Measurements from ENCODE around the gene MST1. TPM values are rescaled to one million over a fixed set of nuclear protein-coding genes. Genes with fewer than 3 reads are reported as not detected.

MST1 gene
- total and polyA plus RNA-seq, 9 of the 15 experiments (the other 6 are each of a cell fraction or from before 2014, with no cell fraction given) = 0.08 to 1.8 (median 0.40) TPM

DNA sequence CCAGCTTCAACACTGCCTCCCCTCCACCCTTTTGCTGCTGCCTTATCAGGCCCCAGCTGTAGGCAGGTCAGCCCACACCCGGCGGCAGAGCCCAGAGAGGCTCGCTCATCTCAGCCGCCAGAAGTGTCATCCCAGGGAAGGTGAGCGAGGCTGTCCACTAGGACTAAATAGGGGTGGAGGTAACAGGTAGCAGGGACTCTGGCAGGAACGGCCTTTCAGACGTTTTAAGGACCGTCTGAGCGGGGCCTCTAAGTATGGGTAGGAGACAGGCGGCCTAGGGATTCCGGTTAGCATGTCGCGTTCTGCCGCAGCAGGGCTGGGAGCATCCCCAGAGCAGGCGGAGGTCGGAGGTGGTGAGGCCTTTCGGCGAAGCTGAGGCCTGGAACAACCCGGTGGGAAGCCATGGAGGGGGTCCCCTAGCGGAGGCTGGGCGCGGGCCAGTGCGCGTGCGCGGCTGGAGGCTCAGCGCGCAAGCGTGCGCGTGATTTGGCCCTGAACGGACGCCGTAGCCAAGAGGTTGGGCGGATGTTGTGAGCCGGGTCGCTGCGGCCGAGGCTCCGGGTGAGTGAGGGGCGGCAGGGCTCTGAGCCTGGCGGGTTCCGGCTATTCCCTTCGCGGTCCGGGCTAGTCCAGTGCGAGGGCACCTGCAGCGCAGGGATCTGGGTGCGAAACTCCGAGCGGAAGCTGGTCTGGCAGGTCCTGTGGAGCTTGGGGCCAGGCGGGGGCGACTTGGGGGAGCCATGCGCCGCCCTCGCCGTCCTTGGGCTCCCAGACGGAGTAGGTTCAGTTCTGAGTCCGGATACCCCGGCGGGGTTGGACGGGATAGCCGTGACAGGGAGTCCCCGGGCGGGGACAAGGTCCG, at the start of gene MST1, which contains the start of gene RNF123 (continued):
- TF ChIP-seq, protein P1, sequence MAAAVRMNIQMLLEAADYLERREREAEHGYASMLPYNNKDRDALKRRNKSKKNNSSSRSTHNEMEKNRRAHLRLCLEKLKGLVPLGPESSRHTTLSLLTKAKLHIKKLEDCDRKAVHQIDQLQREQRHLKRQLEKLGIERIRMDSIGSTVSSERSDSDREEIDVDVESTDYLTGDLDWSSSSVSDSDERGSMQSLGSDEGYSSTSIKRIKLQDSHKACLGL (CRISPR knock-in tag; IDR thresholded peaks at IDR 0.05; ENCODE audit: borderline replicate concordance, poor library complexity, severe bottlenecking) = no peak
- no peak for TF ChIP-seq PCBP2 (IDR thresholded peaks at IDR 0.05; ENCODE audit: low read depth, low read length, poor library complexity, severe bottlenecking)
- no peak; the same call in 1 of the 2 replicates for TF ChIP-seq CC2D1A (IDR thresholded peaks at IDR 0.05)
- TF ChIP-seq ZNF263 (CRISPR knock-in tag; IDR thresholded peaks at IDR 0.05; ENCODE audit: borderline replicate concordance) = no peak
- no peak for TF ChIP-seq CBX5 (IDR thresholded peaks at IDR 0.05; ENCODE audit: borderline replicate concordance, low read depth)
- TF ChIP-seq, protein P2, sequence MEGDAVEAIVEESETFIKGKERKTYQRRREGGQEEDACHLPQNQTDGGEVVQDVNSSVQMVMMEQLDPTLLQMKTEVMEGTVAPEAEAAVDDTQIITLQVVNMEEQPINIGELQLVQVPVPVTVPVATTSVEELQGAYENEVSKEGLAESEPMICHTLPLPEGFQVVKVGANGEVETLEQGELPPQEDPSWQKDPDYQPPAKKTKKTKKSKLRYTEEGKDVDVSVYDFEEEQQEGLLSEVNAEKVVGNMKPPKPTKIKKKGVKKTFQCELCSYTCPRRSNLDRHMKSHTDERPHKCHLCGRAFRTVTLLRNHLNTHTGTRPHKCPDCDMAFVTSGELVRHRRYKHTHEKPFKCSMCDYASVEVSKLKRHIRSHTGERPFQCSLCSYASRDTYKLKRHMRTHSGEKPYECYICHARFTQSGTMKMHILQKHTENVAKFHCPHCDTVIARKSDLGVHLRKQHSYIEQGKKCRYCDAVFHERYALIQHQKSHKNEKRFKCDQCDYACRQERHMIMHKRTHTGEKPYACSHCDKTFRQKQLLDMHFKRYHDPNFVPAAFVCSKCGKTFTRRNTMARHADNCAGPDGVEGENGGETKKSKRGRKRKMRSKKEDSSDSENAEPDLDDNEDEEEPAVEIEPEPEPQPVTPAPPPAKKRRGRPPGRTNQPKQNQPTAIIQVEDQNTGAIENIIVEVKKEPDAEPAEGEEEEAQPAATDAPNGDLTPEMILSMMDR (IDR thresholded peaks at IDR 0.05 in 2 of 3, conservative IDR thresholded peaks at IDR 0.05 in 1 of 3; ENCODE audit: insufficient read depth in 2 of 3, low read depth in 1 of 3, low read length in 3 of 3) = peak in 2 of 3 experiments; percentile 7 to 39; a peak in 3 of 6 replicates
- peak; percentile 46; the same call in 1 of the 2 replicates for TF ChIP-seq NCOR1 (IDR thresholded peaks at IDR 0.05)
- peak; percentile 95 to 96 for TF ChIP-seq NRF1 (conservative IDR thresholded peaks at IDR 0.05 in 1 of 2, IDR thresholded peaks at IDR 0.05 in 1 of 2)
- TF ChIP-seq, protein P3, sequence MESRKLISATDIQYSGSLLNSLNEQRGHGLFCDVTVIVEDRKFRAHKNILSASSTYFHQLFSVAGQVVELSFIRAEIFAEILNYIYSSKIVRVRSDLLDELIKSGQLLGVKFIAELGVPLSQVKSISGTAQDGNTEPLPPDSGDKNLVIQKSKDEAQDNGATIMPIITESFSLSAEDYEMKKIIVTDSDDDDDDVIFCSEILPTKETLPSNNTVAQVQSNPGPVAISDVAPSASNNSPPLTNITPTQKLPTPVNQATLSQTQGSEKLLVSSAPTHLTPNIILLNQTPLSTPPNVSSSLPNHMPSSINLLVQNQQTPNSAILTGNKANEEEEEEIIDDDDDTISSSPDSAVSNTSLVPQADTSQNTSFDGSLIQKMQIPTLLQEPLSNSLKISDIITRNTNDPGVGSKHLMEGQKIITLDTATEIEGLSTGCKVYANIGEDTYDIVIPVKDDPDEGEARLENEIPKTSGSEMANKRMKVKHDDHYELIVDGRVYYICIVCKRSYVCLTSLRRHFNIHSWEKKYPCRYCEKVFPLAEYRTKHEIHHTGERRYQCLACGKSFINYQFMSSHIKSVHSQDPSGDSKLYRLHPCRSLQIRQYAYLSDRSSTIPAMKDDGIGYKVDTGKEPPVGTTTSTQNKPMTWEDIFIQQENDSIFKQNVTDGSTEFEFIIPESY (CRISPR knock-in tag; IDR thresholded peaks at IDR 0.05) = no peak
- TF ChIP-seq, protein P4, sequence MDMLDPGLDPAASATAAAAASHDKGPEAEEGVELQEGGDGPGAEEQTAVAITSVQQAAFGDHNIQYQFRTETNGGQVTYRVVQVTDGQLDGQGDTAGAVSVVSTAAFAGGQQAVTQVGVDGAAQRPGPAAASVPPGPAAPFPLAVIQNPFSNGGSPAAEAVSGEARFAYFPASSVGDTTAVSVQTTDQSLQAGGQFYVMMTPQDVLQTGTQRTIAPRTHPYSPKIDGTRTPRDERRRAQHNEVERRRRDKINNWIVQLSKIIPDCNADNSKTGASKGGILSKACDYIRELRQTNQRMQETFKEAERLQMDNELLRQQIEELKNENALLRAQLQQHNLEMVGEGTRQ (CRISPR knock-in tag; IDR thresholded peaks at IDR 0.05) = no peak
- TF ChIP-seq NR2C2 (CRISPR knock-in tag; IDR thresholded peaks at IDR 0.05) = no peak
- TF ChIP-seq NR2C2 (tag; IDR thresholded peaks at IDR 0.05) = peak; percentile 69
- no peak for TF ChIP-seq ATF7 (IDR thresholded peaks at IDR 0.05)
- TF ChIP-seq KDM1A (IDR thresholded peaks at IDR 0.05) = no peak
- no peak for TF ChIP-seq ZNF668 (CRISPR knock-in tag; IDR thresholded peaks at IDR 0.05)
- TF ChIP-seq PHB2 (IDR thresholded peaks at IDR 0.05; ENCODE audit: low read depth) = no peak
- TF ChIP-seq MECOM (CRISPR knock-in tag; IDR thresholded peaks at IDR 0.05) = no peak
- TF ChIP-seq, protein P5, sequence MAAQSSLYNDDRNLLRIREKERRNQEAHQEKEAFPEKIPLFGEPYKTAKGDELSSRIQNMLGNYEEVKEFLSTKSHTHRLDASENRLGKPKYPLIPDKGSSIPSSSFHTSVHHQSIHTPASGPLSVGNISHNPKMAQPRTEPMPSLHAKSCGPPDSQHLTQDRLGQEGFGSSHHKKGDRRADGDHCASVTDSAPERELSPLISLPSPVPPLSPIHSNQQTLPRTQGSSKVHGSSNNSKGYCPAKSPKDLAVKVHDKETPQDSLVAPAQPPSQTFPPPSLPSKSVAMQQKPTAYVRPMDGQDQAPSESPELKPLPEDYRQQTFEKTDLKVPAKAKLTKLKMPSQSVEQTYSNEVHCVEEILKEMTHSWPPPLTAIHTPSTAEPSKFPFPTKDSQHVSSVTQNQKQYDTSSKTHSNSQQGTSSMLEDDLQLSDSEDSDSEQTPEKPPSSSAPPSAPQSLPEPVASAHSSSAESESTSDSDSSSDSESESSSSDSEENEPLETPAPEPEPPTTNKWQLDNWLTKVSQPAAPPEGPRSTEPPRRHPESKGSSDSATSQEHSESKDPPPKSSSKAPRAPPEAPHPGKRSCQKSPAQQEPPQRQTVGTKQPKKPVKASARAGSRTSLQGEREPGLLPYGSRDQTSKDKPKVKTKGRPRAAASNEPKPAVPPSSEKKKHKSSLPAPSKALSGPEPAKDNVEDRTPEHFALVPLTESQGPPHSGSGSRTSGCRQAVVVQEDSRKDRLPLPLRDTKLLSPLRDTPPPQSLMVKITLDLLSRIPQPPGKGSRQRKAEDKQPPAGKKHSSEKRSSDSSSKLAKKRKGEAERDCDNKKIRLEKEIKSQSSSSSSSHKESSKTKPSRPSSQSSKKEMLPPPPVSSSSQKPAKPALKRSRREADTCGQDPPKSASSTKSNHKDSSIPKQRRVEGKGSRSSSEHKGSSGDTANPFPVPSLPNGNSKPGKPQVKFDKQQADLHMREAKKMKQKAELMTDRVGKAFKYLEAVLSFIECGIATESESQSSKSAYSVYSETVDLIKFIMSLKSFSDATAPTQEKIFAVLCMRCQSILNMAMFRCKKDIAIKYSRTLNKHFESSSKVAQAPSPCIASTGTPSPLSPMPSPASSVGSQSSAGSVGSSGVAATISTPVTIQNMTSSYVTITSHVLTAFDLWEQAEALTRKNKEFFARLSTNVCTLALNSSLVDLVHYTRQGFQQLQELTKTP (IDR thresholded peaks at IDR 0.05; ENCODE audit: low read depth in 1 of 2, partially characterized antibody in 2 of 2) = no peak
